ENCODE results near the gene DPYSL5. TPM values are rescaled to one million over a fixed set of nuclear protein-coding genes. Genes with fewer than 3 reads are reported as not detected.

The DPYSL5 gene
- polyA plus RNA-seq, 2 of the 4 experiments (the other 2 are of a cell fraction) = 2.5 to 8.2 TPM

- no peak for TF ChIP-seq JUN (IDR thresholded peaks at IDR 0.05)
- TF ChIP-seq NR3C1 (IDR thresholded peaks at IDR 0.05) = no peak
- TF ChIP-seq CHD2 (IDR thresholded peaks at IDR 0.05; ENCODE audit: low read length, partially characterized antibody) = no peak
- no peak for TF ChIP-seq BHLHE40 (IDR thresholded peaks at IDR 0.05; ENCODE audit: low read depth, low read length)
Measured at GRCh38 chr2:26877276-26877675, 29.3 kb downstream of the DPYSL5 start (continued).

- no peak overlapping the region for H3K27ac ChIP-seq
- CTCF ChIA-PET = interaction anchor here (0.7 to 3.8 kb wide), 6 partner anchors 13 to 302 kb away, joined by 3 to 23 read pairs (median 3); no protein-coding TSS in a partner anchor
- no peaks in the 10 kb centered on the region for H3K4me1 ChIP-seq
- POLR2A ChIA-PET = no interaction called here
- FAIRE-seq (no peak), DNase-seq (ENCODE audit: low read depth in 1 of 2, low spot score in 1 of 2) (no peak), ATAC-seq (no peak)
- 53% methylated on average over 2 of the region's 2 CpGs for WGBS (ENCODE audit: missing lambda C conversion rate)
- H3K9me3 ChIP-seq = no peaks in the 10 kb centered on the region
- no peak overlapping the region for H3K4me3 ChIP-seq
- no peak overlapping the region for H3K4me2 ChIP-seq
- no peak for TF ChIP-seq FOXS1 (CRISPR knock-in tag; IDR thresholded peaks at IDR 0.05)
- no peak for TF ChIP-seq RARB (CRISPR knock-in tag; IDR thresholded peaks at IDR 0.05)
- TF ChIP-seq CEBPB (IDR thresholded peaks at IDR 0.05) = no peak
- TF ChIP-seq NR3C1 (IDR thresholded peaks at IDR 0.05) = no peak
- TF ChIP-seq, protein P1, sequence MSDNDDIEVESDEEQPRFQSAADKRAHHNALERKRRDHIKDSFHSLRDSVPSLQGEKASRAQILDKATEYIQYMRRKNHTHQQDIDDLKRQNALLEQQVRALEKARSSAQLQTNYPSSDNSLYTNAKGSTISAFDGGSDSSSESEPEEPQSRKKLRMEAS (IDR thresholded peaks at IDR 0.05) = no peak
- no peak for TF ChIP-seq TFCP2L1 (CRISPR knock-in tag; IDR thresholded peaks at IDR 0.05)
- TF ChIP-seq SREBF2 (IDR thresholded peaks at IDR 0.05) = no peak
- no peak for TF ChIP-seq MYC (IDR thresholded peaks at IDR 0.05; ENCODE audit: borderline replicate concordance, low read length)
- TF ChIP-seq ELK1 (IDR thresholded peaks at IDR 0.05; ENCODE audit: low read depth, low read length) = no peak
- no peak for TF ChIP-seq REST (IDR thresholded peaks at IDR 0.05)
- TF ChIP-seq, protein P2, sequence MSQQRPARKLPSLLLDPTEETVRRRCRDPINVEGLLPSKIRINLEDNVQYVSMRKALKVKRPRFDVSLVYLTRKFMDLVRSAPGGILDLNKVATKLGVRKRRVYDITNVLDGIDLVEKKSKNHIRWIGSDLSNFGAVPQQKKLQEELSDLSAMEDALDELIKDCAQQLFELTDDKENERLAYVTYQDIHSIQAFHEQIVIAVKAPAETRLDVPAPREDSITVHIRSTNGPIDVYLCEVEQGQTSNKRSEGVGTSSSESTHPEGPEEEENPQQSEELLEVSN (IDR thresholded peaks at IDR 0.05; ENCODE audit: borderline replicate concordance, low read depth) = no peak
- no peak for TF ChIP-seq JUN (IDR thresholded peaks at IDR 0.05)
- no peak for TF ChIP-seq NFE2L2 (conservative IDR thresholded peaks at IDR 0.05; ENCODE audit: low read length)
- TF ChIP-seq RNF2 (IDR thresholded peaks at IDR 0.05; ENCODE audit: borderline replicate concordance, low read depth) = no peak
- TF ChIP-seq CBX2 (IDR thresholded peaks at IDR 0.05; ENCODE audit: borderline replicate concordance, low read depth) = no peak
- TF ChIP-seq ATOH8 (CRISPR knock-in tag; IDR thresholded peaks at IDR 0.05; ENCODE audit: low read depth) = no peak
- TF ChIP-seq, protein P3, sequence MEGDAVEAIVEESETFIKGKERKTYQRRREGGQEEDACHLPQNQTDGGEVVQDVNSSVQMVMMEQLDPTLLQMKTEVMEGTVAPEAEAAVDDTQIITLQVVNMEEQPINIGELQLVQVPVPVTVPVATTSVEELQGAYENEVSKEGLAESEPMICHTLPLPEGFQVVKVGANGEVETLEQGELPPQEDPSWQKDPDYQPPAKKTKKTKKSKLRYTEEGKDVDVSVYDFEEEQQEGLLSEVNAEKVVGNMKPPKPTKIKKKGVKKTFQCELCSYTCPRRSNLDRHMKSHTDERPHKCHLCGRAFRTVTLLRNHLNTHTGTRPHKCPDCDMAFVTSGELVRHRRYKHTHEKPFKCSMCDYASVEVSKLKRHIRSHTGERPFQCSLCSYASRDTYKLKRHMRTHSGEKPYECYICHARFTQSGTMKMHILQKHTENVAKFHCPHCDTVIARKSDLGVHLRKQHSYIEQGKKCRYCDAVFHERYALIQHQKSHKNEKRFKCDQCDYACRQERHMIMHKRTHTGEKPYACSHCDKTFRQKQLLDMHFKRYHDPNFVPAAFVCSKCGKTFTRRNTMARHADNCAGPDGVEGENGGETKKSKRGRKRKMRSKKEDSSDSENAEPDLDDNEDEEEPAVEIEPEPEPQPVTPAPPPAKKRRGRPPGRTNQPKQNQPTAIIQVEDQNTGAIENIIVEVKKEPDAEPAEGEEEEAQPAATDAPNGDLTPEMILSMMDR (IDR thresholded peaks at IDR 0.05) = no peak
- no peak for TF ChIP-seq MAFK (IDR thresholded peaks at IDR 0.05; ENCODE audit: partially characterized antibody)
Measured at GRCh38 chr2:26880161-26880560, 32.2 kb downstream of the DPYSL5 start.

All from A549 (cell line).